Stimulated activated CD4-positive, alpha-beta T cell treated with anti-CD3 and anti-CD28 coated beads, Interleukin-4, amount 100 ng/mL, for 1 hour (primary cell): ENCODE results near the gene ZSCAN30.
A peak's percentile ranks its signal among the peaks of the same experiment; 100 is the strongest.

Experiments
- DNase-seq: peaks from one replicate; pipeline ENCODE4 v3.0.0-alpha.2; 2020

ZSCAN30 gene

GRCh38 chr18:35278085-35278484 is 11.9 kb downstream of the ZSCAN30 start:
- no peak for DNase-seq

- no peak for DNase-seq
Observed at GRCh38 chr18:35277633-35278032, 12.4 kb downstream of the ZSCAN30 start.

GRCh38 chr18:35276267-35276666 is 13.8 kb downstream of the ZSCAN30 start:
- no peak for DNase-seq

GRCh38 chr18:35271656-35272055 is 18.4 kb downstream of the ZSCAN30 start:
- no peak for DNase-seq

GRCh38 chr18:35268821-35269220 is 21.2 kb downstream of the ZSCAN30 start:
- DNase-seq: no peak

- peak; percentile 16 for DNase-seq
Observed at GRCh38 chr18:35267809-35268208, 22.2 kb downstream of the ZSCAN30 start.

GRCh38 chr18:35267161-35267651 is 22.8 kb downstream of the ZSCAN30 start:
- peak; percentile 78 for DNase-seq

- DNase-seq: no peak
Observed at GRCh38 chr18:35264409-35264808, 25.6 kb downstream of the ZSCAN30 start.

GRCh38 chr18:35256947-35257346 is 33.1 kb downstream of the ZSCAN30 start:
- DNase-seq: no peak

GRCh38 chr18:35253655-35254287 is 36.3 kb downstream of the ZSCAN30 start:
- no peak for DNase-seq

GRCh38 chr18:35252466-35252865 is 37.6 kb downstream of the ZSCAN30 start:
- no peak for DNase-seq

- no peak for DNase-seq
Observed at GRCh38 chr18:35248429-35248828, 41.6 kb downstream of the ZSCAN30 start.

- no peak for DNase-seq
Observed at GRCh38 chr18:35247412-35248249, 42.4 kb downstream of the ZSCAN30 start.

GRCh38 chr18:35246831-35247230 is 43.2 kb downstream of the ZSCAN30 start:
- no peak for DNase-seq

- DNase-seq: no peak
Observed at GRCh38 chr18:35245719-35246317, 44.2 kb downstream of the ZSCAN30 start.

GRCh38 chr18:35244671-35245070 is 45.4 kb downstream of the ZSCAN30 start:
- DNase-seq: no peak

- no peak for DNase-seq
Observed at GRCh38 chr18:35242426-35242825, 47.6 kb downstream of the ZSCAN30 start.

- DNase-seq: no peak
Observed at GRCh38 chr18:35241448-35241804, 48.6 kb downstream of the ZSCAN30 start.

GRCh38 chr18:35240664-35241447 is 49.2 kb downstream of the ZSCAN30 start, which contains the start of gene ZNF397:
ZNF397 (plus strand) TSS chr18:35241034; CDS start chr18:35242471, 1,437 bp downstream.
- peak; percentile 98 for DNase-seq

GRCh38 chr18:35239314-35239713 is 50.7 kb downstream of the ZSCAN30 start:
- no peak for DNase-seq

- no peak for DNase-seq
Observed at GRCh38 chr18:35236571-35237363, 53.3 kb downstream of the ZSCAN30 start.

- peak; percentile 69 for DNase-seq
Observed at GRCh38 chr18:35231052-35231451, 59.0 kb downstream of the ZSCAN30 start.
